ENCODE data around the gene TBX20.

GRCh38 chr7:35185908-35186731 lies 67.8 kb downstream of the TBX20 start:
- TF ChIP-seq, protein P1, sequence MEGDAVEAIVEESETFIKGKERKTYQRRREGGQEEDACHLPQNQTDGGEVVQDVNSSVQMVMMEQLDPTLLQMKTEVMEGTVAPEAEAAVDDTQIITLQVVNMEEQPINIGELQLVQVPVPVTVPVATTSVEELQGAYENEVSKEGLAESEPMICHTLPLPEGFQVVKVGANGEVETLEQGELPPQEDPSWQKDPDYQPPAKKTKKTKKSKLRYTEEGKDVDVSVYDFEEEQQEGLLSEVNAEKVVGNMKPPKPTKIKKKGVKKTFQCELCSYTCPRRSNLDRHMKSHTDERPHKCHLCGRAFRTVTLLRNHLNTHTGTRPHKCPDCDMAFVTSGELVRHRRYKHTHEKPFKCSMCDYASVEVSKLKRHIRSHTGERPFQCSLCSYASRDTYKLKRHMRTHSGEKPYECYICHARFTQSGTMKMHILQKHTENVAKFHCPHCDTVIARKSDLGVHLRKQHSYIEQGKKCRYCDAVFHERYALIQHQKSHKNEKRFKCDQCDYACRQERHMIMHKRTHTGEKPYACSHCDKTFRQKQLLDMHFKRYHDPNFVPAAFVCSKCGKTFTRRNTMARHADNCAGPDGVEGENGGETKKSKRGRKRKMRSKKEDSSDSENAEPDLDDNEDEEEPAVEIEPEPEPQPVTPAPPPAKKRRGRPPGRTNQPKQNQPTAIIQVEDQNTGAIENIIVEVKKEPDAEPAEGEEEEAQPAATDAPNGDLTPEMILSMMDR (IDR thresholded peaks at IDR 0.05): peak in 1 of 4 donors; percentile 19
- no peak for TF ChIP-seq POLR2A (IDR thresholded peaks at IDR 0.05)

Measured in right lobe of liver (tissue), 4 donors.